ENCODE results near the gene ZNF318.

DNA sequence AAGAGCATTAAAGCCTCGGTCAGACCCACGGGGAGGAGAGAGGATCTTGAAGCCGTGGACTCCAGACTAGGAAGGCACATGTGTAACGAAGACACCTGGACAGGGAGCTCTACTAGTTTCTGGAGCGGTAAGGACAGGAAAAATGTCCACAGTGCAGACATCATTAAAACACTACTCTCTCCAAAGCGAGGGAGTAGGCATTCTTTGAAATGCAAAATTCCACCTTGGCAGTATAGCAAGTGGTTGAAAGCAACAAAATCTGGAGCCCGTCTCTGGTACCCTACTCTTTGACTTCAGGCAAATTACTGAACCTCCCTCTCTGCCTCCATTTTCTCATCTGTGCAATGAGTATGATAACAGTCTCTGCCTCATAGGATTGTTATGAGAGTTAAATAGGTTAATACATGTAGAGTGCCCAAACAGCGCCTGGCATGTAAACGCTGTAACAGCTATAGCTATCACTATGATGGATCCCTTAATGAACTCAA lies 60.4 kb downstream of the ZNF318 start:
- TF ChIP-seq GATA2 (IDR thresholded peaks at IDR 0.05; ENCODE audit: low read depth, low read length) = no peak
- no peak for TF ChIP-seq GATA3 (IDR thresholded peaks at IDR 0.05; ENCODE audit: low read depth, low read length)
